HG03064 (cell line): ENCODE measurements around the gene ANXA1.

Experiments
- ATAC-seq: cut with Tn5 transposase; IDR thresholded peaks from one replicate; pipeline ENCODE4 v1.9.1; 2021; ENCODE audit warnings: low read depth; ENCODE audit not compliant: unreplicated experiment

The ANXA1 gene

DNA sequence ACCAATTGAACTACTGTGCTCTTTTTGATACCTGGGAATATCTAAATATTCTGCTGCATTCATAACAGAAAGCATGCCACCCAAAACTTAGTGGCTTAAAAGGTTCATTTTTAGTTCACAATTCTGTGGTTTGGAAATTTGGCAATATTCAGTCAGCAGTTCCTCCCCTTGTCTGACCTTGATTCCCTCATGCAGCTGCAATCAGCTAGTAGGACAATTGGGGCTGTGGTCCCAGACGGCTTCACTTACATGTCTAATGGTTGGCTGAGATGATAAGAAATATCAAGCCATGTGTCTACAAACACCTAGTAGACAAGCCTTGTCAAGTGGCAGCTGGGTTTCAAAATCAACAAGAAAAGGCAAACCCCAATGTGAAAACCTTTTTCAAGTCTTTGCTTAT lies 51.3 kb downstream of the ANXA1 start:
- ATAC-seq: no peak

DNA sequence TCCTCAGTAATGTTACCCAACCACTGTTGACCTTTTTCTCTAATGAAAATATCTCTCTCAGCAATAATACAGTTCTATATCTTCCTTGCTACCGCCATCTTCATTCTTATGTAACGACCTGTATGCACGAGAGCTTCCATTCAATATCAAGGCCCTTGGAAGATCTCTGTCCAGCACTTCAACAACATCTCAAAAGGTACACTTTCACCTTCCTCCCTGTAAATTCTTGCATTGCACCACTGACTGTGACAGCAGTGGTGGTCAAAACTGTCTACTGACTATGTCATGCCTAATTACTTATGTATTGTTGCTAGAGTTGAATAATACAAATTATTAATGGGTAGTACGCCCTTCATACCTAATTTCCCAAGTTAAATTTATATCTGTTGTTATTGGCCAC lies 53.3 kb downstream of the ANXA1 start:
- ATAC-seq: no peak

DNA sequence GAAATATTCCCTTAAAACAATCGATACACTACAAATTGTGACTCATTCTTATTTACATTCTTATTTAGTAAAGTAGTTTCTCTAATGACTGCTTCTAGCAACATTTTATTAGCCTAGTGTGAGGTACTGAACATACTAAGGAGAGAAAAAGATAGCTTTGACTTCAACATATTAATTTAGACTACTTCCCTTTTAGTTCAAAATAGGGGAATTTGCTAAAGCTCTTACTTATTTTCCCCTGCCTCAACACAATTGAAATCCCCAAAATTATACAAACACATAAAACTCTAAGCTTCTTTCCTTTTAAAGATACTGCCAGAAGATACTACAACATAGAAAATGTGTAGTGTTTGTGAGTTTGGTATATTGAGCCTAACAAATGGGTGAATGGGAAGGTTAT lies 55.2 kb downstream of the ANXA1 start:
- no peak for ATAC-seq

DNA sequence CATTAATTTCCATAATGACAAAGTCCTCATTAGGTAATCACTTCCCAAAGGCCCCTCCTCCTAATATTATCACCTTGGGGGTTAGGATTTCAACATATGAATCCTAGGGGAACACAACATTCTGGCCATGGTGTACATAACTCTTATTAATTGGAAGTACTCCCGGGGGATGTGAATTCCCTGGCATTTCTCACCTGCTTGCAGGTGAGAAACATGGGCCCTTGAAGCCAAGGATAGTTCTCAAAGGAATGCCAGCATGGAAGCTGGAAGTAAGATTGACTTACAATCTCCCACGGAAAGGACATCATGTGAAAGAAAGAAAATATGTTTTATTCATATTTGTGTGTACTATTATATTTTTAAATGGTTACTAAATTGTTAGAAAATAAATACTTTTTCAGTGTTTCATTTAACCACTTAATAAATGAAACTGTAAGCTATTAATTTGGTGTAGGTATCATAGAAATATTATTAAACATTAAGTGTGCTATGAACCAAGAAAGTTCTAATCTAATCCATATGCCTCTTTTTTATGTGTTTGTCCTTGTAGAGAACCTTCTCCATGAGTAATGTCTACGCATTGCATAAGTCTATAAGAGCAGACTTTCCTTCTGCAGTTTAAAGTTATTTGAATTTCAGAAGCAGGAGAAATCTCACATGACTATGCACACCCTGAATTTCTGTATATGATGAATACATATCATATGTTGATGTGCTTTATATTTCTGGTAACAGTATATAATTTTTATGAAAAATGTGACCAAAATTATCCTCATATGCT lies 59.4 kb downstream of the ANXA1 start:
- no peak for ATAC-seq

DNA sequence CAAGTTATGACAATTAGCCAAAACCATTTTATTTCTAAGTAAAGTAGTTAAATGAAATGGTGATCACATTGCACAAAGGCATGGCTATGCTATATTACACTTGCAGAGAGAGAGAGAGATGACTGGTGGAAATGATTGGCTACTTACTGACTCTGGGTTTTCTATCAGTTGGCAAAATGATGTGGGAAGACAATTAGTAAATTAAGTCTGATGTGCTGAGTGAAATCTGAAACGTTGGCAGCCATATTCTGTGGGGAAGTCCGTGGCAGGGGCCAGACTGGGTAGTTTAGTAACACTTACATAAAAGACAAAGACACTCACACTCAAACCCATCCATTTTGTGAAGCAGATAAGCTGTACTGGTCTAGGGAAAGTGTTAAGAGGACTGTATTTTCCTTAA lies 61.6 kb downstream of the ANXA1 start:
- ATAC-seq: no peak

DNA sequence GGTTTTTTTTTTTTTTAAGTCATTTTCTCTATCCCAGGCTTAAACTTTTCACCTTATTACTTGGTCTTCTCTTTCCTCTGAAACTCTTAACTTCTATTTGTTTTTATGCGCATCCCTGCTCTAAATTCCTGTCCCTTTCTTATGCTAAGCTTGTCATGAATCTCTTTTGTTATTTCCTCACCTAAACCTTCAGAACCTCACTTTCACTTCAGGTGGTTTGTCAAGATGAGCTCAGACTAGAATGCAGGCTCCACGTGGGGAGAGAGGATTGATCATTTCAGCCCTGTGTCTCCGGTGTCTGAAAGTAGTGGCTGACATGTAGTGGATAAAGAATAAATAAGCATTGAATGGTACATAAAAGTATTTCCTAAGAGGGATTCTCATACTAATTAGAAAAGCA lies 63.6 kb downstream of the ANXA1 start:
- ATAC-seq: no peak

DNA sequence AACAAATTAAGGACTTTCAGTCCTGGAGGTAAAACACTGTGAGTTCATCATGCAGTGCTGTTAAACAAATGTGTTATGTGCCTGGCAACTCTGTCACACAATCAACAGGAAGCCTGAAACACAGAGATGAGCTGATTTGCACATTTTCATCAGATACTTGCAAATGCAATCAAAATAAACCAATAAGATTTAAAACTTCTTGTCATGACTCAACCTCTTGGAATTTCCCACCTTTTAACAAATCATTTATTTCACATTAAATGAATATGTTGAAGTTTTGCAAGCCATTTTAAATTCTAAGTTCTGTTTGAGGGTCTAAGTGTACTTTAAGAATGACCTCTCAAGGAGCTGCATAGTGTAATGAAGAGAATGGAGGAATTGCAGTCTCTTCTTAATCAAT lies 64.4 kb downstream of the ANXA1 start:
- no peak for ATAC-seq
